ENCODE results near the gene FEM1A.

GRCh38 chr19:4781801-4782200, 9.7 kb upstream of the FEM1A start:
- TF ChIP-seq CTCF (IDR thresholded peaks at IDR 0.05) (no peak), POLR2A (IDR thresholded peaks at IDR 0.05) (no peak)

Data from body of pancreas (tissue), 4 donors.